ENCODE results near the gene C2CD4D. TPM values are rescaled to one million over a fixed set of nuclear protein-coding genes. Genes with fewer than 3 reads are reported as not detected.

C2CD4D gene
- total and polyA plus RNA-seq, 2 donors (not counting 1 experiment from before 2014, with no cell fraction given), result 0.07 TPM; not detected in 1

- no peaks in the 10 kb centered on the region for H3K27me3 ChIP-seq (replicated peaks in 1 of 4; ENCODE audit: control extremely low read depth in 1 of 4, control insufficient read depth in 3 of 4, insufficient read depth in 4 of 4, low read length in 3 of 4)
- no peaks in the 10 kb centered on the region for H3K27me3 Mint-ChIP-seq
- H3K27ac ChIP-seq (ENCODE audit: low read length in 2 of 2), result no peak overlapping the region
- peaks cover 6 to 8% of the 10 kb centered on the region in 2 donors for H3K4me1 ChIP-seq (ENCODE audit: control insufficient read depth in 2 of 2, insufficient read depth in 2 of 2, low read length in 2 of 2)
- no peak overlapping the region for H3K4me3 Mint-ChIP-seq
- WGBS (ENCODE audit: insufficient coverage), result 100% methylated on average over 1 of the region's 2 CpGs
- ChIA-PET CTCF (interaction anchor here (0.9 to 8.9 kb wide), 8 partner anchors 11 to 130 kb away, joined by 3 to 115 read pairs (median 4); partner anchors contain the start of gene THEM4), POLR2A (no interaction called here)
- no peaks in the 10 kb centered on the region for H3K9me3 Mint-ChIP-seq (ENCODE audit: insufficient read depth)
- peaks cover 0 to 14% of the 10 kb centered on the region in 2 experiments for H3K36me3 ChIP-seq (replicated peaks in 1 of 2; ENCODE audit: control extremely low read depth in 1 of 2, control insufficient read depth in 1 of 2, extremely low read depth in 1 of 2, insufficient read depth in 2 of 2, low read length in 1 of 2)
- H3K27ac Mint-ChIP-seq, result no peak overlapping the region
- H3K9me3 ChIP-seq (ENCODE audit: control extremely low read depth in 1 of 3, control insufficient read depth in 2 of 3, insufficient read depth in 1 of 3, low read length in 2 of 3), result no peaks in the 10 kb centered on the region
- H3K4me1 Mint-ChIP-seq, result peaks cover 7% of the 10 kb centered on the region
- no peaks in the 10 kb centered on the region for H4K20me1 ChIP-seq (ENCODE audit: control insufficient read depth, insufficient read depth, low read length, poor library complexity, severe bottlenecking)
- H3K4me2 ChIP-seq (replicated peaks; ENCODE audit: low read depth, low read length, poor library complexity, severe bottlenecking), result no peak overlapping the region
- H3K9ac ChIP-seq (ENCODE audit: low read length), result no peak overlapping the region
- H3K4me3 ChIP-seq (ENCODE audit: control extremely low read depth in 1 of 5, extremely low read depth in 1 of 5, insufficient read depth in 1 of 5, low read depth in 2 of 5, low read length in 4 of 5), result no peak overlapping the region
- H3K79me2 ChIP-seq (ENCODE audit: control insufficient read depth, insufficient read depth, low read length), result no peaks in the 10 kb centered on the region
- no peak overlapping the region for H2AFZ ChIP-seq (ENCODE audit: insufficient read depth, low read depth, low read length, poor library complexity, severe bottlenecking)
- intact Hi-C loops (cut with micrococcal nuclease), result loop anchor here (1.0 to 5.0 kb wide), 3 partner anchors 43 to 112 kb away; no protein-coding TSS in a partner anchor
- DNase-seq, result peak; percentile 48
- no peak for ATAC-seq (ENCODE audit: low read depth)
- TF ChIP-seq, protein P1, sequence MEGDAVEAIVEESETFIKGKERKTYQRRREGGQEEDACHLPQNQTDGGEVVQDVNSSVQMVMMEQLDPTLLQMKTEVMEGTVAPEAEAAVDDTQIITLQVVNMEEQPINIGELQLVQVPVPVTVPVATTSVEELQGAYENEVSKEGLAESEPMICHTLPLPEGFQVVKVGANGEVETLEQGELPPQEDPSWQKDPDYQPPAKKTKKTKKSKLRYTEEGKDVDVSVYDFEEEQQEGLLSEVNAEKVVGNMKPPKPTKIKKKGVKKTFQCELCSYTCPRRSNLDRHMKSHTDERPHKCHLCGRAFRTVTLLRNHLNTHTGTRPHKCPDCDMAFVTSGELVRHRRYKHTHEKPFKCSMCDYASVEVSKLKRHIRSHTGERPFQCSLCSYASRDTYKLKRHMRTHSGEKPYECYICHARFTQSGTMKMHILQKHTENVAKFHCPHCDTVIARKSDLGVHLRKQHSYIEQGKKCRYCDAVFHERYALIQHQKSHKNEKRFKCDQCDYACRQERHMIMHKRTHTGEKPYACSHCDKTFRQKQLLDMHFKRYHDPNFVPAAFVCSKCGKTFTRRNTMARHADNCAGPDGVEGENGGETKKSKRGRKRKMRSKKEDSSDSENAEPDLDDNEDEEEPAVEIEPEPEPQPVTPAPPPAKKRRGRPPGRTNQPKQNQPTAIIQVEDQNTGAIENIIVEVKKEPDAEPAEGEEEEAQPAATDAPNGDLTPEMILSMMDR (IDR thresholded peaks at IDR 0.05), result peak; percentile 68
- no peak for TF ChIP-seq EZH2 (IDR thresholded peaks at IDR 0.05; ENCODE audit: borderline replicate concordance, insufficient read depth, low read depth, low read length, poor library complexity, severe bottlenecking)
Observed at GRCh38 chr1:151888972-151889570, 49.5 kb upstream of the C2CD4D start.

GRCh38 chr1:151887028-151887427 is 47.4 kb upstream of the C2CD4D start:
- TF ChIP-seq, protein P1 (IDR thresholded peaks at IDR 0.05), result no peak
- TF ChIP-seq EZH2 (IDR thresholded peaks at IDR 0.05; ENCODE audit: borderline replicate concordance, insufficient read depth, low read depth, low read length, poor library complexity, severe bottlenecking), result no peak
- intact Hi-C loops (cut with micrococcal nuclease), result loop anchor here (5.0 kb wide), 1 partner anchor 45 kb away; no protein-coding TSS in a partner anchor
- POLR2A ChIA-PET, result no interaction called here

More at GRCh38 chr1:151887028-151887427, 47.4 kb upstream of the C2CD4D start:
- Histone ChIP-seq H3K27ac (ENCODE audit: low read length in 2 of 2) (no peak overlapping the region), H3K4me3 (ENCODE audit: control extremely low read depth in 1 of 5, extremely low read depth in 1 of 5, insufficient read depth in 1 of 5, low read depth in 2 of 5, low read length in 4 of 5) (no peak overlapping the region), H3K9me3 (ENCODE audit: control extremely low read depth in 1 of 3, control insufficient read depth in 2 of 3, insufficient read depth in 1 of 3, low read length in 2 of 3) (no peaks in the 10 kb centered on the region), H3K27me3 (replicated peaks in 1 of 4; ENCODE audit: control extremely low read depth in 1 of 4, control insufficient read depth in 3 of 4, insufficient read depth in 4 of 4, low read length in 3 of 4) (no peaks in the 10 kb centered on the region), H3K4me2 (replicated peaks; ENCODE audit: low read depth, low read length, poor library complexity, severe bottlenecking) (no peak overlapping the region), H2AFZ (ENCODE audit: insufficient read depth, low read depth, low read length, poor library complexity, severe bottlenecking) (no peak overlapping the region), H4K20me1 (ENCODE audit: control insufficient read depth, insufficient read depth, low read length, poor library complexity, severe bottlenecking) (no peaks in the 10 kb centered on the region), H3K36me3 (replicated peaks in 1 of 2; ENCODE audit: control extremely low read depth in 1 of 2, control insufficient read depth in 1 of 2, extremely low read depth in 1 of 2, insufficient read depth in 2 of 2, low read length in 1 of 2) (peaks cover 0 to 3% of the 10 kb centered on the region in 2 experiments), H3K9ac (ENCODE audit: low read length) (no peak overlapping the region), H3K79me2 (ENCODE audit: control insufficient read depth, insufficient read depth, low read length) (no peaks in the 10 kb centered on the region), H3K4me1 (ENCODE audit: control insufficient read depth in 2 of 2, insufficient read depth in 2 of 2, low read length in 2 of 2) (peaks cover 6 to 8% of the 10 kb centered on the region in 2 donors)
- CTCF ChIA-PET, result interaction anchor here (2.3 to 8.9 kb wide), 3 partner anchors 47 to 114 kb away, joined by 15 to 115 read pairs (median 26); no protein-coding TSS in a partner anchor
- Mint-ChIP-seq H3K4me3 (no peak overlapping the region), H3K27me3 (no peaks in the 10 kb centered on the region), H3K27ac (no peak overlapping the region), H3K9me3 (ENCODE audit: insufficient read depth) (no peaks in the 10 kb centered on the region), H3K4me1 (peaks cover 9% of the 10 kb centered on the region)
- WGBS (ENCODE audit: insufficient coverage), result 100% methylated on average over 1 of the region's 1 CpG
- no peak for DNase-seq
- no peak for ATAC-seq (ENCODE audit: low read depth)
